Transverse colon (tissue), 4 donors: ENCODE data around the gene PVALB. TPM values are rescaled to one million over a fixed set of nuclear protein-coding genes. Genes with fewer than 3 reads are reported as not detected.

Source experiments
- DNase-seq: peaks from one replicate; pipeline ENCODE4 v3.0.0-alpha.2; 2019
- H3K27ac ChIP-seq, 4 donors: fragments of 200-600 bp; sonication (generic); 2 replicates each; pipeline ENCODE4 v1.5.1; 2016 to 2018; ENCODE audit warnings: inconsistent platforms in 4 of 4
- H3K27me3 ChIP-seq: fragments of 200-600 bp; sonication (generic); 2 replicates; pipeline ENCODE4 v1.5.1; 2017; ENCODE audit warnings: inconsistent platforms
- H3K36me3 ChIP-seq, 4 donors: fragments of 200-600 bp; sonication (generic); 2 replicates each; pipeline ENCODE4 v1.5.1; 2017 to 2019; ENCODE audit warnings: inconsistent platforms in 4 of 4
- H3K4me1 ChIP-seq, 4 donors: fragments of 200-600 bp; sonication (generic); 2 replicates each; pipeline ENCODE4 v1.5.1; 2017 to 2020; ENCODE audit warnings: inconsistent platforms in 4 of 4
- H3K4me3 ChIP-seq, 4 donors: fragments of 200-600 bp; sonication (generic); 1 replicate in 1 of 4; 2 replicates in 3 of 4; pipeline versions ENCODE4 v1.5.1 to v1.6.1; 2017 to 2019; ENCODE audit warnings: inconsistent platforms in 4 of 4
- H3K9me3 ChIP-seq, 2 donors: fragments of 200-600 bp; sonication (generic); 2 replicates each; pipeline ENCODE4 v1.5.1; 2017 to 2019; ENCODE audit warnings: inconsistent platforms in 2 of 2
- CTCF ChIP-seq, 5 experiments: fragments of 200-600 bp in 3 of 5; fragments of 450-650 bp in 2 of 5; sonication (generic) in 3 of 5; IDR thresholded peaks; 1 replicate in 2 of 5; 2 replicates in 3 of 5; pipeline ENCODE4 v1.5.1; 2016 to 2017; ENCODE audit warnings: antibody characterized with exemption in 5 of 5, inconsistent platforms in 3 of 5, mild to moderate bottlenecking in 2 of 5, moderate library complexity in 1 of 5
- EP300 ChIP-seq: sonication (generic); formaldehyde crosslinking; IDR thresholded peaks from one replicate; pipeline ENCODE4 v1.6.1; 2017; ENCODE audit warnings: antibody characterized with exemption, low read depth
- POLR2A ChIP-seq: fragments of 450-650 bp; IDR thresholded peaks from one replicate; pipeline ENCODE4 v1.6.1; 2016; ENCODE audit warnings: antibody characterized with exemption, mild to moderate bottlenecking, moderate library complexity
- POLR2AphosphoS5 ChIP-seq, 3 donors: sonication (generic); formaldehyde crosslinking; IDR thresholded peaks; one replicate each; pipeline ENCODE4 v1.6.1; 2016; ENCODE audit warnings: antibody characterized with exemption in 3 of 3
- WGBS, 2 donors: methylation state at CpG; one replicate each; pipeline ENCODE4 v1.1.5; 2018; ENCODE audit warnings: low coverage in 1 of 2; 5-methylcytosine and 5-hydroxymethylcytosine counted together
- in situ Hi-C, 4 donors: fragments of 200-750 bp; cut with MboI; loops; one replicate each; pipeline versions ENCODE4 v1.15.0 to v1.15.1; 2017; ENCODE audit warnings: low sequenced_read_pairs in 3 of 4, low pct_ligation_motif_present in 1 of 4, low pct_unique_long_range_greater_than_20kb in 1 of 4
- intact Hi-C: fragments of 100-400 bp; cut with DNase I; formaldehyde crosslinking; loops from one replicate; pipeline ENCODE4 v1.15.1; 2023; ENCODE audit warnings: low total_unique reads
- total RNA-seq, 4 donors: library from RNA; depleted of rRNA; stranded (reverse); fragments of >200 nt; gene quantifications; one replicate each; pipeline ENCODE4 v1.1.0, GENCODE V29; 2016

PVALB gene
- total RNA-seq, 4 donors from 2014 or later, result 2.7 TPM; not detected in 3

GRCh38 chr22:36846949-36847348 is 30.1 kb upstream of the PVALB start:
- Histone ChIP-seq H3K36me3 (no peaks in the 10 kb centered on the region), H3K4me3 (no peak overlapping the region), H3K9me3 (no peaks in the 10 kb centered on the region), H3K27me3 (peaks cover 28% of the 10 kb centered on the region), H3K27ac (no peak overlapping the region), H3K4me1 (no peaks in the 10 kb centered on the region)
- in situ Hi-C loops, result no loop called here
- DNase-seq, result no peak
- intact Hi-C loops, result no loop called here
- TF ChIP-seq POLR2A, result no peak
- TF ChIP-seq POLR2AphosphoS5 (IDR thresholded peaks at IDR 0.05), result no peak
- no peak for TF ChIP-seq CTCF (IDR thresholded peaks at IDR 0.05)
- no peak for TF ChIP-seq EP300
- WGBS, 2 donors, result 50 to 67% methylated on average over 5 to 6 of the region's 6 CpGs

GRCh38 chr22:36846271-36846670 is 29.4 kb upstream of the PVALB start:
- Histone ChIP-seq H3K4me3 (no peak overlapping the region), H3K36me3 (no peaks in the 10 kb centered on the region), H3K27me3 (peaks cover 28% of the 10 kb centered on the region), H3K9me3 (no peaks in the 10 kb centered on the region), H3K4me1 (no peaks in the 10 kb centered on the region), H3K27ac (no peak overlapping the region)
- WGBS, 2 donors, result 72% methylated on average over 5 of the region's 5 CpGs
- intact Hi-C loops, result no loop called here
- in situ Hi-C loops, result no loop called here
- no peak for TF ChIP-seq CTCF (IDR thresholded peaks at IDR 0.05)
- no peak for TF ChIP-seq POLR2AphosphoS5 (IDR thresholded peaks at IDR 0.05)
- no peak for TF ChIP-seq POLR2A
- no peak for TF ChIP-seq EP300
- no peak for DNase-seq

GRCh38 chr22:36840106-36840505 is 23.3 kb upstream of the PVALB start:
- intact Hi-C loops, result no loop called here
- TF ChIP-seq POLR2A (no peak), POLR2AphosphoS5 (IDR thresholded peaks at IDR 0.05) (no peak), EP300 (no peak), CTCF (IDR thresholded peaks at IDR 0.05) (no peak)
- no peaks in the 10 kb centered on the region for H3K36me3 ChIP-seq
- DNase-seq, result no peak
- peaks cover 6% of the 10 kb centered on the region for H3K27me3 ChIP-seq
- no peaks in the 10 kb centered on the region for H3K9me3 ChIP-seq
- 47 to 63% methylated on average over 3 to 8 of the region's 8 CpGs for WGBS, 2 donors
- in situ Hi-C loops, result no loop called here
- H3K4me1 ChIP-seq, result no peaks in the 10 kb centered on the region
- H3K27ac ChIP-seq, result no peak overlapping the region
- no peak overlapping the region for H3K4me3 ChIP-seq

GRCh38 chr22:36839356-36840073 is 22.7 kb upstream of the PVALB start:
- Histone ChIP-seq H3K4me1 (no peaks in the 10 kb centered on the region), H3K27ac (no peak overlapping the region), H3K4me3 (no peak overlapping the region), H3K36me3 (no peaks in the 10 kb centered on the region), H3K9me3 (no peaks in the 10 kb centered on the region), H3K27me3 (peaks cover 6% of the 10 kb centered on the region)
- DNase-seq, result no peak
- no peak for TF ChIP-seq CTCF (IDR thresholded peaks at IDR 0.05)
- no peak for TF ChIP-seq POLR2A
- TF ChIP-seq EP300, result no peak
- no peak for TF ChIP-seq POLR2AphosphoS5 (IDR thresholded peaks at IDR 0.05)
- intact Hi-C loops (no loop called here), in situ Hi-C loops (no loop called here)
- WGBS, 2 donors, result 77 to 89% methylated on average over 10 of the region's 10 CpGs
